Astrocyte (in vitro differentiated cells and primary cell): ENCODE data around the gene TMC1.

Experiments
- CTCF ChIP-seq: IDR thresholded peaks from 2 replicates; pipeline ENCODE4 v1.5.1; 2011; ENCODE audit warnings: low read depth, mild to moderate bottlenecking, inconsistent platforms, low read length, moderate library complexity; ENCODE audit not compliant: insufficient read depth
- EZH2 ChIP-seq: IDR thresholded peaks from 2 replicates; pipeline ENCODE4 v1.6.1; 2012; ENCODE audit warnings: mild to moderate bottlenecking, low read length, inconsistent platforms; ENCODE audit not compliant: insufficient read depth

GRCh38 chr9:72474676-72475075 lies 46.7 kb upstream of the TMC1 start:
- no peak for TF ChIP-seq CTCF
- TF ChIP-seq EZH2, result no peak
